ENCODE data around the gene ZNF277.

GRCh38 chr7:112220877-112221434 is 14.5 kb downstream of the ZNF277 start:
- TF ChIP-seq EZH2 (IDR thresholded peaks at IDR 0.05; ENCODE audit: borderline replicate concordance) (no peak), EZH2phosphoT487 (IDR thresholded peaks at IDR 0.05; ENCODE audit: low read depth, severe bottlenecking, unreplicated experiment) (no peak)

Data from hepatocyte (in vitro differentiated cells).